Osteocyte (in vitro differentiated cells): ENCODE measurements around the gene MKLN1. TPM values are rescaled to one million over a fixed set of nuclear protein-coding genes. Genes with fewer than 3 reads are reported as not detected.
A peak's percentile ranks its signal among the peaks of the same experiment; 100 is the strongest.

Experiments
- DNase-seq: peaks from one replicate; pipeline ENCODE4 v3.0.0; 2021; ENCODE audit warnings: mixed read lengths; ENCODE audit not compliant: unreplicated experiment; ENCODE audit errors: extremely low spot score
- H3K27ac Mint-ChIP-seq: one replicate; pipeline ENCODE4 v1.8.0; 2021; ENCODE audit warnings: mild to moderate bottlenecking, mixed read lengths; ENCODE audit not compliant: unreplicated experiment
- H3K27me3 Mint-ChIP-seq: one replicate; pipeline ENCODE4 v1.8.0; 2021; ENCODE audit warnings: mixed read lengths; ENCODE audit not compliant: unreplicated experiment
- H3K36me3 Mint-ChIP-seq: one replicate; pipeline ENCODE4 v1.8.0; 2021; ENCODE audit warnings: mixed read lengths; ENCODE audit not compliant: unreplicated experiment
- H3K4me1 Mint-ChIP-seq: one replicate; pipeline ENCODE4 v1.8.0; 2021; ENCODE audit warnings: mixed read lengths; ENCODE audit not compliant: unreplicated experiment
- H3K4me3 Mint-ChIP-seq: one replicate; pipeline ENCODE4 v1.8.0; 2021; ENCODE audit warnings: mild to moderate bottlenecking, moderate library complexity, mixed read lengths; ENCODE audit not compliant: unreplicated experiment
- H3K9me3 Mint-ChIP-seq: one replicate; pipeline ENCODE4 v1.8.0; 2021; ENCODE audit warnings: mixed read lengths; ENCODE audit not compliant: unreplicated experiment
- total RNA-seq: library from RNA; stranded (reverse); gene quantifications from 2 replicates; pipeline ENCODE4 v1.2.1, GENCODE V29; 2021
- TF ChIP-seq, protein P1 (sequence below): fragments of 200-600 bp; sonication (generic); IDR thresholded peaks from 2 replicates; pipeline ENCODE4 v1.5.0; 2021; ENCODE audit warnings: antibody characterized with exemption, mild to moderate bottlenecking, moderate library complexity

MKLN1 gene
- total RNA-seq, 1 donor from 2014 or later: 41.4 TPM

DNA sequence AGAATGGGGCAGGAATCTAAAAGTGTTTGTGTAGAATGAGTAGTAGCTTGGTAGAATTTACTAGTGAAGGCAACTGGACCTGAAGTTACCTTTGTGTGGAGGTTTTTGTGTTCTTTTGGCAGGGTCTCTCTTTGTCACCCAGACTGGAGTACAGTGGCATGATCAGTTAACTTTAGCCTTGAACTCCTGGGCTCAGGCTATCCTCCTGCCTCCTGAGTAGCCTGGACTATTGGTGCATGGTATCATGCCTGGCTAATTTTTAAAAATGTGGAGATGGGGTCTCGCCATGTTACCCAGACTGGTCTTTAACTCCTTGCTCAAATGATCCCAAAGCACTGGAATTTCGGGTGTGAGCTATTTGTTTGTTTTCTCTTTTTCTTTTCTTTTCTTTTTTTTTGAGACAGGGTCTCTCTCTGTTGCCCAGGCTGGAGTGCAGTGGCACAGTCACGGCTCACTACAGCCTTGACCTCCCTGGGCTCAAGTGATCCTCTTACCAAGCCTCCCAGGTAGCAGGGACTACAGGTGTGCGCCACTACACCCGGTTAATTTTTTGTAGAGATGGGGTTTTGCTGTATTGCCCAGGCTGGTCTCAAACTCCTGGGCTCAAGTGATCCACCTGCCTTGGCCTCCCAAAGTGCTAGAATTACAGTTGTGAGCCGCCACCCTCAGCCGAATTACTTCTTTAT, 76.7 kb downstream of the MKLN1 start:
- no peaks in the 10 kb centered on the region for H3K27me3 Mint-ChIP-seq
- H3K27ac Mint-ChIP-seq: no peak overlapping the region
- peaks cover 4% of the 10 kb centered on the region for H3K4me1 Mint-ChIP-seq
- TF ChIP-seq, protein P1, sequence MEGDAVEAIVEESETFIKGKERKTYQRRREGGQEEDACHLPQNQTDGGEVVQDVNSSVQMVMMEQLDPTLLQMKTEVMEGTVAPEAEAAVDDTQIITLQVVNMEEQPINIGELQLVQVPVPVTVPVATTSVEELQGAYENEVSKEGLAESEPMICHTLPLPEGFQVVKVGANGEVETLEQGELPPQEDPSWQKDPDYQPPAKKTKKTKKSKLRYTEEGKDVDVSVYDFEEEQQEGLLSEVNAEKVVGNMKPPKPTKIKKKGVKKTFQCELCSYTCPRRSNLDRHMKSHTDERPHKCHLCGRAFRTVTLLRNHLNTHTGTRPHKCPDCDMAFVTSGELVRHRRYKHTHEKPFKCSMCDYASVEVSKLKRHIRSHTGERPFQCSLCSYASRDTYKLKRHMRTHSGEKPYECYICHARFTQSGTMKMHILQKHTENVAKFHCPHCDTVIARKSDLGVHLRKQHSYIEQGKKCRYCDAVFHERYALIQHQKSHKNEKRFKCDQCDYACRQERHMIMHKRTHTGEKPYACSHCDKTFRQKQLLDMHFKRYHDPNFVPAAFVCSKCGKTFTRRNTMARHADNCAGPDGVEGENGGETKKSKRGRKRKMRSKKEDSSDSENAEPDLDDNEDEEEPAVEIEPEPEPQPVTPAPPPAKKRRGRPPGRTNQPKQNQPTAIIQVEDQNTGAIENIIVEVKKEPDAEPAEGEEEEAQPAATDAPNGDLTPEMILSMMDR: no peak
- peaks cover 39% of the 10 kb centered on the region for H3K36me3 Mint-ChIP-seq
- DNase-seq: no peak
- H3K4me3 Mint-ChIP-seq: no peak overlapping the region
- peaks cover 9% of the 10 kb centered on the region for H3K9me3 Mint-ChIP-seq

DNA sequence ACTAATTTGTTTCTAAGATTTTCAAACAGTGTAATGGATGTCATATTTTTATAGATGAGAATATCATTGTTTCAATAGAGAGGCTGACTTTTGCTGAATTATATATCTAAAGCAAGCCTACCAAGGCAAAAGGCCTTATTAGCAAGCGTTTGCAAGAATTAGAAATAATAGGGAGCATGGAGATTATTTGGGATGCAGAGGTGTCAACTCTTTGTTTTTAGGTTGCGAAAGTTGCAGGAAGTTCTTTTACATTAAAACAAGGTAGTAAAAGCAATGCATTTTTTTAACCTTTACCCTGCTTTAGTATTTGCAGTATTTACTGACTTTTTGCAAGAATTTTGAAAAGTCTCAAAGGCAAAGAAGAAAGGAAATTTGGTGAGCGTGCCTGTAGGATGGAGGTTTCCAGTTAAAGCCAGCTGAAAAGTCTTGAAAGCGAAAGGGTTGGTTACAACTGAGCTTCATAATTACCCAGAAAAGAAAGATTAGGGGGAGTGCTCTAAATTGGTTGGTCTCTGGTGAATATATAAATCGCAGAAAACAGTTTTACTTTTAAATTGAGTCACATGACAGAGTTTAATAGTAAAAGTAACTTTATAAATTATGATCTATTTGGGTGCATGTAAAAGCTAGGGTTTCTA, 81.6 kb downstream of the MKLN1 start:
- Mint-ChIP-seq H3K9me3 (no peaks in the 10 kb centered on the region), H3K36me3 (peaks cover 10% of the 10 kb centered on the region), H3K4me1 (peaks cover 4% of the 10 kb centered on the region), H3K27ac (no peak overlapping the region), H3K27me3 (no peaks in the 10 kb centered on the region), H3K4me3 (no peak overlapping the region)
- TF ChIP-seq, protein P1: no peak
- no peak for DNase-seq

- Mint-ChIP-seq H3K36me3 (peaks cover 16% of the 10 kb centered on the region), H3K9me3 (no peaks in the 10 kb centered on the region), H3K27ac (no peak overlapping the region), H3K27me3 (no peaks in the 10 kb centered on the region), H3K4me1 (peaks cover 3% of the 10 kb centered on the region), H3K4me3 (no peak overlapping the region)
- DNase-seq: no peak
- TF ChIP-seq, protein P1: no peak
Measured at GRCh38 chr7:131412031-131412430, 84.4 kb downstream of the MKLN1 start.

DNA sequence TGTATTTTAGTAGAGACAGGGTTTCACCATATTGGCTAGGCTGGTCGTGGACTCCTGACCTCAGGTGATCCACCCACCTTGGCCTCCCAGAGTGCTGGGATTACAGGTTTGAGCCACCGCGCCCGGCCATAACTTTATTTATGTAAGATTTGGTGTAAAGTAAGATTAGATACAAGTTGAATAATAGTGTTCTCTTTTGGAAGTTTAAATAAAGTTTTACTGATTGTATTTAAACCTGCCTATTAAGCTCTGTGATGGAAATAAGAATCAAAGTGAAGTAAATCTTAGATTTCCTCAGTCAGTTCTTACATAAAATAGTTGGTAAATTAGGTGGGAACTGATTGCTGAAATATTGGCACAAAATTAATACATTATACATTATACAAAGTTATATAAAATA, 86.0 kb downstream of the MKLN1 start:
- no peak overlapping the region for H3K27ac Mint-ChIP-seq
- TF ChIP-seq, protein P1: no peak

DNA sequence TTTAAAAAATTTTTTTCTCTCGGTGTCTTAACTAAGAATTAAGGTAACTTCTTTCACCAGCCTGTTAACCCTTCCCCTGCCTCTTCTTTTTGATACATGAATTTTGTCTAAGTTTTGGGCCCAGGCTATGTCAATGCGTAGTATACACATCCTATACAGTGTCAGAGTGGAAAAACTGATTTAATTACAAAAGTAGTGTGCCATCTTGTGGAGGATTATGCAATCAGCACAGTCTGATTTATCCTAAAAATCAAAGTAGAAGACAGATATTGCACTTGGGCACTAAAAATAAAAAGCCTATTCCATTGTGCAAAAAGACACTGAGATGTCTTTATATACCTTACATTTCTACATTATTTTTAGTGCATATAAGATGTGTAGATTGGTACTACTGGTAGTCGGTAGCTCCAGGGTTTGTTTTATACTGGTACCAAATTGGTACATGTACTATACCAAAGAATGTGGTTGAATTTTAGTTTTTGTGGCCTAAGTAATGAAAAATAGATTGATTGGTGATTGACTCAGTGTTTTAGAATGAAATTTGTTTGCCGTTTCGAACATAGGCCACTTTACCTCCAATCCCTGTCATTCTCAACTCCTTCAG, 96.6 kb downstream of the MKLN1 start:
- H3K9me3 Mint-ChIP-seq: no peaks in the 10 kb centered on the region
- no peak overlapping the region for H3K27ac Mint-ChIP-seq
- H3K4me1 Mint-ChIP-seq: no peaks in the 10 kb centered on the region
- no peak for DNase-seq
- H3K4me3 Mint-ChIP-seq: no peak overlapping the region
- H3K27me3 Mint-ChIP-seq: no peaks in the 10 kb centered on the region
- TF ChIP-seq, protein P1: peak; percentile 81
- H3K36me3 Mint-ChIP-seq: peaks cover 16% of the 10 kb centered on the region

More for the DNA sequence above, 86.0 kb downstream of the MKLN1 start:
- Mint-ChIP-seq H3K36me3 (peaks cover 23% of the 10 kb centered on the region), H3K27me3 (no peaks in the 10 kb centered on the region), H3K9me3 (no peaks in the 10 kb centered on the region), H3K4me1 (peaks cover 2% of the 10 kb centered on the region), H3K4me3 (no peak overlapping the region)
- no peak for DNase-seq
